ENCODE measurements around the gene MAP2K6.

Gene MAP2K6

GRCh38 chr17:69588316-69588715 is 173.8 kb downstream of the MAP2K6 start:
- DNase-seq = no peak

GRCh38 chr17:69588827-69589239 is 174.3 kb downstream of the MAP2K6 start:
- DNase-seq = no peak

GRCh38 chr17:69590671-69591070 is 176.2 kb downstream of the MAP2K6 start:
- DNase-seq = no peak

GRCh38 chr17:69592692-69593350 is 178.3 kb downstream of the MAP2K6 start:
- DNase-seq = no peak

- DNase-seq = no peak
These were observed 178.8 kb downstream of the MAP2K6 start for GRCh38 chr17:69593351-69593715.

GRCh38 chr17:69593716-69594115 is 179.2 kb downstream of the MAP2K6 start:
- no peak for DNase-seq

- DNase-seq = no peak
These were observed 180.1 kb downstream of the MAP2K6 start for GRCh38 chr17:69594641-69595040.

- no peak for DNase-seq
These were observed 181.6 kb downstream of the MAP2K6 start for GRCh38 chr17:69596141-69596540.

GRCh38 chr17:69597898-69598692 is 183.6 kb downstream of the MAP2K6 start:
- DNase-seq = no peak

- no peak for DNase-seq
These were observed 188.5 kb downstream of the MAP2K6 start for GRCh38 chr17:69602972-69603371.

All from stimulated activated CD4-positive, alpha-beta T cell treated with anti-CD3 and anti-CD28 coated beads, Interleukin-2, amount 100 ng/mL, for 48 hours (primary cell).